Neural cell (in vitro differentiated cells): Measurements from ENCODE around the gene CEP89.
"Not testable (repeated sequence)": the region's sequence is repeated elsewhere in the genome, so short reads cannot be mapped to it uniquely, and the experiment has no call there.

Source experiments
- CTCF ChIP-seq: fragments of 450-650 bp; IDR thresholded peaks from 2 replicates; pipeline ENCODE4 v1.5.1; 2014; ENCODE audit warnings: antibody characterized with exemption, mild to moderate bottlenecking, moderate library complexity; ENCODE audit not compliant: poor library complexity, severe bottlenecking
- RAD21 ChIP-seq: fragments of 450-650 bp; conservative IDR thresholded peaks from 2 replicates; pipeline ENCODE4 v1.6.1; 2014; ENCODE audit warnings: antibody characterized with exemption, mild to moderate bottlenecking, moderate library complexity

DNA sequence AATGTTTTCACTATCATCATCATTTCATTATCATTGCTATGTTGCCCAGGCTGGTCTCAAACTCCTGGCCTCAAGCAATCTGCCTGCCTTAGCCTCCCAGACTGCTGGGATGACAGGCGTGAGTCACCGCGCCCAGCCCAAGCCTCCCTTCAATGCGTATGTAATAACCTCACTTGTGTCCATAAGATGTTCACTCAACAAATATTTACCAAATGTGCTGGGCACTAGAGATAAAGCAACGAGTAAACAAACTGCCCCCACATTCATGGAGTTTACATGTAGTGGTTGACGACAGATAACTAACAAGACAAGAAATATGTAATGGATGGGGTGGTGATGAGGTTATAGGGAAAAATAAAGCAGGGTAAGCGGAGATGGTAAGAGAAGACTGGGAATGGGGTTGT, 25.3 kb upstream of the CEP89 start:
- TF ChIP-seq RAD21, CTCF: not testable (repeated sequence)
